Endothelial cell of umbilical vein (primary cell): ENCODE measurements around the gene VIL1. TPM values are rescaled to one million over a fixed set of nuclear protein-coding genes. Genes with fewer than 3 reads are reported as not detected.

Experiments
- BruUV-seq: library from RNA; stranded (reverse); fragments of 400-500 nt; replicated peaks from 2 replicates; lab custom pipeline; 2021; lab: Mats Ljungman, UMichigan
- CTCF ChIA-PET: fragments of 300-600, 350-600 bp; sonication (Branson Sonifier 250); formaldehyde crosslinking; loops from one replicate; lab custom pipeline; 2021; ENCODE audit warnings: antibody characterized with exemption, inconsistent platforms; lab: Charles Lee
- POLR2A ChIA-PET: fragments of 300-600, 350-600 bp; sonication (Branson Sonifier 250); formaldehyde crosslinking; loops from one replicate; lab custom pipeline; 2021; ENCODE audit warnings: antibody characterized with exemption, inconsistent platforms; lab: Charles Lee
- DNase-seq: peaks from one replicate; pipeline ENCODE4 v3.0.0-alpha.2; 2011; ENCODE audit warnings: low read depth, low spot score
- FAIRE-seq: peaks from 2 replicates; lab custom pipeline; 2011; peaks lifted over from hg19 to GRCh38; lab: Jason Lieb, UNC
- H2AFZ ChIP-seq: 2 replicates; pipeline ENCODE4 v1.6.0; 2012; ENCODE audit warnings: low read depth, low read length, control low read depth, inconsistent platforms
- H3K27ac ChIP-seq: 2 replicates; pipeline ENCODE4 v1.5.1; 2011; ENCODE audit warnings: low read depth, mild to moderate bottlenecking, control low read depth, low read length, moderate library complexity; ENCODE audit not compliant: insufficient read depth
- H3K27me3 ChIP-seq, 2 experiments: 2 replicates each; pipeline versions ENCODE4 v1.6.0 to v1.6.1; 2011; ENCODE audit warnings: low read length in 2 of 2, mixed read lengths in 1 of 2; ENCODE audit not compliant: control insufficient read depth in 2 of 2, insufficient read depth in 2 of 2
- H3K36me3 ChIP-seq, 2 experiments: 2 replicates in 1 of 2; 3 replicates in 1 of 2; pipeline ENCODE4 v1.5.1; 2011; ENCODE audit warnings: low read length in 2 of 2, mild to moderate bottlenecking in 1 of 2, moderate library complexity in 1 of 2; ENCODE audit not compliant: control insufficient read depth in 2 of 2, insufficient read depth in 2 of 2; ENCODE audit errors: extremely low read depth in 1 of 2
- H3K4me1 ChIP-seq: 3 replicates; pipeline ENCODE4 v1.5.1; 2011; ENCODE audit warnings: mild to moderate bottlenecking, low read length; ENCODE audit not compliant: control insufficient read depth, insufficient read depth; ENCODE audit errors: extremely low read depth
- H3K4me2 ChIP-seq: 2 replicates; pipeline ENCODE4 v1.6.1; 2011; ENCODE audit warnings: low read length, control low read depth, mixed read lengths; ENCODE audit not compliant: insufficient read depth
- H3K4me3 ChIP-seq, 3 experiments: fragments of 200-600 bp in 1 of 3; sonication (generic), shearing (Covaris generic) in 1 of 3; replicated peaks in 1 of 3; 2 replicates each; pipeline ENCODE4 v1.5.1; 2011 to 2016; ENCODE audit warnings: control low read depth in 3 of 3, low read length in 3 of 3, mild to moderate bottlenecking in 2 of 3, inconsistent platforms in 1 of 3, low read depth in 1 of 3, moderate library complexity in 1 of 3; ENCODE audit not compliant: insufficient read depth in 1 of 3
- H3K79me2 ChIP-seq: 2 replicates; pipeline ENCODE4 v1.6.0; 2012; ENCODE audit warnings: low read length, inconsistent platforms; ENCODE audit not compliant: control insufficient read depth, insufficient read depth
- H3K9ac ChIP-seq: replicated peaks from 2 replicates; pipeline ENCODE3; 2011; ENCODE audit warnings: low read length, control low read depth; ENCODE audit not compliant: insufficient read depth; ENCODE audit errors: extremely low read depth
- H3K9me1 ChIP-seq: replicated peaks from 3 replicates; pipeline ENCODE4 v1.6.0; 2011; ENCODE audit warnings: mild to moderate bottlenecking, low read length; ENCODE audit not compliant: control insufficient read depth, insufficient read depth; ENCODE audit errors: extremely low read depth
- H3K9me3 ChIP-seq: replicated peaks from 2 replicates; pipeline ENCODE4 v1.5.1; 2012; ENCODE audit warnings: low read length, inconsistent platforms; ENCODE audit not compliant: control insufficient read depth, insufficient read depth
- H4K20me1 ChIP-seq: replicated peaks from 2 replicates; pipeline ENCODE3; 2011; ENCODE audit warnings: mild to moderate bottlenecking, low read length; ENCODE audit not compliant: control insufficient read depth, insufficient read depth; ENCODE audit errors: extremely low read depth
- EZH2 ChIP-seq: IDR thresholded peaks from 2 replicates; pipeline ENCODE4 v1.6.1; 2012; ENCODE audit warnings: borderline replicate concordance, low read depth, mild to moderate bottlenecking, moderate library complexity, low read length, inconsistent platforms; ENCODE audit not compliant: severe bottlenecking
- FOS ChIP-seq: IDR thresholded peaks from 2 replicates; pipeline ENCODE4 v1.6.1; 2011; ENCODE audit warnings: mild to moderate bottlenecking, low read length, moderate library complexity, borderline replicate concordance; ENCODE audit not compliant: insufficient read depth
- GATA2 ChIP-seq: IDR thresholded peaks from 2 replicates; pipeline ENCODE4 v1.7.0; 2011; ENCODE audit warnings: low read depth, mild to moderate bottlenecking, moderate library complexity, mixed read lengths, low read length; ENCODE audit not compliant: insufficient read length, insufficient read depth
- JUN ChIP-seq: IDR thresholded peaks from 2 replicates; pipeline ENCODE4 v1.6.1; 2011; ENCODE audit warnings: borderline replicate concordance, low read depth; ENCODE audit not compliant: insufficient read length, insufficient read depth
- MYC ChIP-seq: IDR thresholded peaks from one replicate; pipeline ENCODE4 v1.6.1; 2011; ENCODE audit warnings: mild to moderate bottlenecking, low read depth, low read length
- POLR2AphosphoS5 ChIP-seq: IDR thresholded peaks from 2 replicates; pipeline ENCODE4 v1.6.1; 2012; ENCODE audit warnings: low read depth, mild to moderate bottlenecking, control low read depth, low read length, moderate library complexity; ENCODE audit not compliant: insufficient read depth
- dilution Hi-C: fragments of 300-500 bp; cut with MboI; formaldehyde crosslinking; loops from one replicate; pipeline ENCODE4 v1.15.0; 2019; ENCODE audit warnings: low sequenced_read_pairs; ENCODE audit not compliant: extremely low pct_ligation_motif_present
- intact Hi-C: fragments of 100-400 bp; cut with micrococcal nuclease; formaldehyde crosslinking; loops from one replicate; pipeline ENCODE4 v1.10.0; 2022
- polyA plus RNA-seq, 4 experiments: library from polyadenylated mRNA; depleted of rRNA in 3 of 4; stranded (reverse) in 3 of 4; unstranded in 1 of 4; fragments of >200 nt; gene quantifications; 2 replicates each; pipeline versions ENCODE4 v1.2.1 to v1.2.3, GENCODE V29; 2011 to 2012; ENCODE audit warnings: missing spikeins in 1 of 4
- total RNA-seq: library from RNA; stranded (reverse); gene quantifications from 2 replicates; pipeline ENCODE4 v1.2.3, GENCODE V29; 2021
- TF ChIP-seq, protein P1 (sequence below): IDR thresholded peaks from 2 replicates; pipeline ENCODE4 v1.6.1; 2011; ENCODE audit not compliant: insufficient read depth, insufficient read length

The VIL1 gene
- total and polyA plus RNA-seq, 2 donors (not counting 3 experiments of a cell fraction or from before 2014, with no cell fraction given) = not detected

DNA sequence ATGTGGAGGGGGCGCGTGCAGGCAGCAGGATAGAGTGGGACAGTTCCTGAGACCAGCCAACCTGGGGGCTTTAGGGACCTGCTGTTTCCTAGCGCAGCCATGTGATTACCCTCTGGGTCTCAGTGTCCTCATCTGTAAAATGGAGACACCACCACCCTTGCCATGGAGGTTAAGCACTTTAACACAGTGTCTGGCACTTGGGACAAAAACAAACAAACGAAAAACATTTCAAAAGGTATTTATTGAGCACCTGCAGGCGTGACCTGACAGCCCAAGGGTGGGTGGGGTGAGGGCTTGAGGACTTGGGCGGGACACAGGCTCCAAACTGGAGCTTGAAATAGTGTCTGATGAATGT is 23.9 kb upstream of the VIL1 start:
- H3K4me3 ChIP-seq = no peak overlapping the region
- peaks cover under 1% of the 10 kb centered on the region for H3K79me2 ChIP-seq
- no peak overlapping the region for H3K27ac ChIP-seq
- H3K9me3 ChIP-seq = no peaks in the 10 kb centered on the region
- H3K9ac ChIP-seq = no peak overlapping the region
- H3K27me3 ChIP-seq = no peaks in the 10 kb centered on the region
- no peak for FAIRE-seq
- no peak overlapping the region for H2AFZ ChIP-seq
- no peaks in the 10 kb centered on the region for H3K36me3 ChIP-seq
- H3K4me1 ChIP-seq = peaks cover 26% of the 10 kb centered on the region
- no peaks in the 10 kb centered on the region for H3K9me1 ChIP-seq
- H3K4me2 ChIP-seq = no peak overlapping the region
- no TSS peak for BruUV-seq
- intact Hi-C loops (loop anchor here (5.0 kb wide), 1 partner anchor 237 kb away; no protein-coding TSS in a partner anchor), dilution Hi-C loops (no loop called here)
- DNase-seq = no peak
- H4K20me1 ChIP-seq = no peaks in the 10 kb centered on the region
- TF ChIP-seq POLR2AphosphoS5 (no peak), GATA2 (no peak), JUN (no peak), EZH2 (no peak), FOS (no peak), MYC (no peak)
- TF ChIP-seq, protein P1, sequence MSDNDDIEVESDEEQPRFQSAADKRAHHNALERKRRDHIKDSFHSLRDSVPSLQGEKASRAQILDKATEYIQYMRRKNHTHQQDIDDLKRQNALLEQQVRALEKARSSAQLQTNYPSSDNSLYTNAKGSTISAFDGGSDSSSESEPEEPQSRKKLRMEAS = no peak
- CTCF ChIA-PET = interaction anchor here (0.7 to 5.7 kb wide), 9 partner anchors 39 to 208 kb away, joined by 3 to 99 read pairs (median 9); partner anchors contain the start of genes AAMP, CATIP and PNKD
- POLR2A ChIA-PET = no interaction called here
